Effector CD4-positive, alpha-beta T cell (primary cell): ENCODE data around the gene TMEM91.
A peak's percentile ranks its signal among the peaks of the same experiment; 100 is the strongest.
"Not testable (repeated sequence)": the region's sequence is repeated elsewhere in the genome, so short reads cannot be mapped to it uniquely, and the experiment has no call there.

ENCODE experiments used
- DNase-seq: peaks from one replicate; pipeline ENCODE4 v3.0.0-alpha.2; 2020

Gene TMEM91

DNA sequence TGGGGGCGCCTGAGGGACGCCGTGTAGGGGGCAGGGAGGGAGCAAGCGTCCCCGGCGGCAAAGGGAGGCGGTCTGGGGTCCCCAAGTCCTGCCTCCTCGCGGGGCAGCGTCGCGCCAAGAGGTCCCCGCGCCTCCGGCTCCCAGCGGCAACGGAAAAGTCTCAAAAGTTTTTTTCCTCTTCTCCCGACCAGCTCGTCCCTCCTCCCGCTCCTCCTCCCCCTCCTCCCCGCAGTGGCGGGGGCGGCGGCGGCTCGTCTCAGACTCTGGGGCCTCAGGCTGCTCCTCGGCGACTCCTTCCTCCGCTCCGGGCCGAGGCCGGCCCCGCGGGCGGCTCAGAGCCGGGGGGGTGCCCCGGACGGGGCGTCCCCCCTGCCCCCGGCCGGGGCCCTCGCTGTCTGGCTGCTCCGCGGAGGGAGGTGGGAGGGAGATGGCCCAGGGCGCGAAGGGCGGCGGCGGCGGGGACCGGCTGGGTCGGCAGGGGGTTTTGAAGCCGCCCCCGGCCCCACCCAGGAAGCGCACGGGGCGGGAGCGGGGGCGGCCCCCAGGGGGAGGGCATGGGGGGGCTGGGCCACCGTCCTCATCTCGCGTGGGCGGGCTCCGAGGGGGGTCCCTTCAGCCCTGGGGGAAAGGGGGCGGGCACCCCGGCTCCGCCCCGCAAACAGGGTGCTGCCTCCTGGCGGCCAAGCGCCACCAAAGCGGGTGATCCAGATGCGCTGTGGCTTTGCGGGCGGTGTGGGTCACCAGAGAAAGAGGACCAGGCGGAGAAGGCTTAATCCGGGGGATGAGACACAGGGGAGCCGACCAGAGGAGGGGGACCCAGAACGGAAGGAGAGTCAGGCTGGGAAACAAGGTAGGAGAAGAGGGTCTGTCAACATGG lies 22.6 kb upstream of the TMEM91 start, which contains the start of gene TGFB1:
Gene TGFB1 (minus strand): TSS at position 457 of the 877 bp plus-strand sequence. CDS start 878 bp downstream, outside the sequence.
- peak; percentile 94 for DNase-seq

DNA sequence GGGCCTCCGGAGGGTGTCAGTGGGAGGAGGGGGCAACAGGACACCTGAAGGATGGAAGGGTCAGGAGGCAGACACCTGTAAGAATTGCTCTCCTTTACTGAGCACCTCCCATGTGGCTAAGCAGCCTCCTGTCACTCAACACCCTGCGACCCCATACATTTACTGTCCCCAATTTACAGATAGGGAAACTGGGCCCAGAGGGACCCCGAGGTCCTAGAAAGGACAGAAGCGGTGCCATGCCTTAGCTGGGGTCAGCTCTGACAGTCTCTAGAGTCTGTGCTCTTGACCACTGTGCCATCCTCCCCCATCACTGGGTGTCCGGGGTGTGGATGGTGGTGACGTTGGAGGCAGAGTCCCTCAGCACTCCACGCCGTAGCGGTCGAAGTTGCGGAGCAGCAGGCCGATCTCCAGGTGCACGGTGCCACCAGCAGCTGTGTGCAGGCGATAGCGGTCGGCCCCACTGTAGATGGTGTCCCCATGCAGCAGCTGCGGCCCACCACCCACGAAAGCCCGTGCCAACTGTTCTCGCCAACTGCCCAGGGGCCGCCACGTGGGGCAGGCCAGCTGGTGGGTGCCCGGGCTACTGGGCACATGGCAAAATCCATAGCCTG lies 21.9 kb upstream of the TMEM91 start:
- DNase-seq = no peak

DNA sequence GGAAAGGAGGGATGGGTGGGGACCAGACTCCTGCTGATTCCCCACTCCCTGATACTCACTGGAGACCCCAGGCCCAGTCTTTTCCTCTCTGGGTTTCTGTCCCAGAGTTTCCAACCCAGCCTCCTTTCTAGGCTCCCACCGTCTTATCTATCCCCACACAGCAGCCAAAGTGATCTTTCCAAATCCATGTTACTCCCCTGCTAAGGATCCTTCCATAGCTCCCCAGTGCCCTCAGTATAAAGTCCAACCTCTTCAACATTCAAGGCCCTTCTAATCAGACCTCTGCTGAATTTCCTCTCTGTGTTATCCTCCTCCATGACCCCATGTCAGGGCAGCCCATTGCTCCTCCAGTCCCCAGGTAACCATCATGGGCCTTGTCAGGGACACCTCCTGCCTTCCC lies 21.3 kb upstream of the TMEM91 start:
- no peak for DNase-seq

DNA sequence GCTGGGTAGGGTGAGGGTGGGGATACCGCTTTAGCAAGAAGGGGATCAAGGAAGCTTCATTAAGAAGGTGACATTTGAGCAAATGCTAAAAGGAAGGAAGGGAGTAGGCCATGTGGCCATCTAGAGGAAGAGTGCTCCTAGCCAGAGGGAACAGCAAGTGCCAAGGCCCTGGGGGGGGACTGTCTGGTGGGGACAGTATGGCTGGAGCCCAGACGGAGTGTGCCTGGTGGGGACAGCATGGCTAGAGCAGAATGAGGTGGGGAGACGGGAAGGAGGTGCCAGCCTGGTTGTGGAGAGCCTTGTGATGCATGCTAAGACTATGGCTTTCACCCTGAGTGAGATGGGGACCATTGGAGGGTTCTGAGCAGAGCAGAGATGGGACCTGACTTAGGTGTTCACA lies 20.5 kb upstream of the TMEM91 start:
- DNase-seq = no peak

DNA sequence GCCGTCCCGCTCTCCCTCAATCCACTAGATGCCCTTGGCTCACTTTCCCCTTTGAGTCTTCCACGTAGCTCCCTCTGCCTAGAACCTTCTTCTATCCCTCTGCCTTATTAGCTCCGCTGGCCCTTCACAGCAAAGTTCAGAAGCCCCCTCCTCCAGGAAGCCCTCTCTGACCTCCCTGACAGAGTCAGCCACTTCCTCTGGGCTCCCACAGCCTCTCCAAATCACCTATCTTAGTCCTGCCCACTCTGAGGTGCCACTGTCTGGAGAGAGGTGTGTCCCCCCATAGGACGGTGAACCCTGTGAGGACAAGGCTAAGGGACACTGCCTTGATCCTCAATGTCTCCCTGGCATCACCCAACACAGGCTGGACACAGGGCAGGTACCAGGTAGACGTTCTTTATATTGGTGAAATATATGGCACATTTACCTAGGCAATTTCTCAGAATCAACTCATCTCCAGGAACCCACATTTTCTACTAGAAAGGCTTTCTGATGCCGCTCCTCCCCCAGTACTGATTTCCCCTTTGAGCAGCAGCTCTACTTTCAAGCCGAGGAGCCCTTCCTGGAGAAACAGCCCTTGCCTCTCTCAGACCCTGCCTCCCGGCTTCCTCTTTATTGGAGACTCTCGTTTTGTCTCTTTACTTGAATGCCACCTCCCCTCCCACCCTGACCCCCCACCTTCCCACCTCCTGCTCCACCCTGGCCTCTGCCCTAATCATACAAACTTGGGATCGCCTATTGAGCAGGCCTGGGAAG lies 19.2 kb upstream of the TMEM91 start:
- no peak for DNase-seq

DNA sequence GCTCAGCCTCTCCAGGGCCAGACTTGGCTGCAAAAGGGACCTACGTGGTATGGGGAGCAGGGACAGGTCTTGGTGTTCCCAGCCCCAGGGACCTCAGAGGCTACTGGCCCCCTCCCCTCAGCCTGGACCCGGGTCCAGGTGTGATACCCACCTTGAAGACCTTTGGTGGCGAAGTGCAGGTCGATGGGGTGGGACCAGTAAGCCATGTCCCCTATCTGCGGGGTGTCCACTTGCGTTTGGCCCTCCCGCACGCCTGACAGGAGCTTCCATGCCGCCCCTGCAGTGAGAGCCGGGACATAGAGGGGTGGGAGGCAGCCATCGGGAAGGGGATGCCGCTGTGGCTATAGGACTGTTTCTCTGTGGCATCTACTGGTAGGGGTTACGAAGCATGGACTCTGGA lies 18.6 kb upstream of the TMEM91 start:
- no peak for DNase-seq

DNA sequence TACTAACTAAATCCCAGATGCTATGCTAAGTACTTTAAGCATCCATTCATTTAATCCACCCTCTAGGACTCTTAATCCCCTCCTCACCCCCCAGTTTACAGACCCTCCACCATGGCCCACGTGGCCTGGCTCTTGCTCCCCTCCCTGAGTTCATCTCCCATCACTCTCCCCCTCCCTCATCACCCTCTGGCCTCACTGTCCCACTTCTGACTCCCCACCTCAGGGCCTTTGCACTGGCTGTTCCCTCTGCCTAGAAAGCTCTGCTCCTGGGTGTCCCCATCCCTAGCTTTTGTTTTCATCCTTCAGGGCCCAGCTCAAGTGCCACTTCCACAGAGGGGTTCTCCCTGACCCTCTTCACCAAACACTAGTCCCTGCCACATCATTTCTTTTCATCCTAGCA lies 16.6 kb upstream of the TMEM91 start:
- no peak for DNase-seq

DNA sequence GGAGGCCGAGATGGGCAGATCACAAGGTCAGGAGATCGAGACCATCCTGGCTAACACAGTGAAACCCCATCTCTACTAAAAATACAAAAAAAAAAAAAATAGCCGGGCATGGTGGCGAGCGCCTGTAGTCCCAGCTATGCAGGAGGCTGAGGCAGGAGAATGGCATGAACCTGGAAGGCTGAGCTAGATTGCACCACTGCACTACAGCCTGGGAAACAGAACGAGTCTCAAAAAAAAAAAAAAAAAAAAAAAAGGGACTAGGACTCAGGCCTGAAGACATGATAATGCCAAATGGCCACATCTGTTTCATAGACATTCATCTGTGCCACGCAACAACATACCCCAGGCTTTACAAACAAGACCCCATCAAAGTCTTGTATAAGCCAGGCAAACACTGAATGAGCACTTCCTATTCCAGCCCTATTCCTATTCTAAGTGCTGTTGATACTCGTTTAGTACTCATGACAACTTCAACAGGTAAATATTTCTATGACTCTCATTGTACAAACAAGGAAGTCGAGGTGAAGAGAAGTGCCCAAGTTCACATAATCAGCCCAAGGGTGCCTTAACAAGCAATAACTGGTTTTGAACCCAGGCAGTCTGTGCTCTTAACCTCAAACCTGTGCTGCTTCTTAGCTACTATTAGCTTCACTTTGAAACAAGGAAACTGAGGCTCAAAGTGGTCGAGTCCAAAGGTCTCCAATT lies 14.0 kb upstream of the TMEM91 start:
- DNase-seq = no peak

DNA sequence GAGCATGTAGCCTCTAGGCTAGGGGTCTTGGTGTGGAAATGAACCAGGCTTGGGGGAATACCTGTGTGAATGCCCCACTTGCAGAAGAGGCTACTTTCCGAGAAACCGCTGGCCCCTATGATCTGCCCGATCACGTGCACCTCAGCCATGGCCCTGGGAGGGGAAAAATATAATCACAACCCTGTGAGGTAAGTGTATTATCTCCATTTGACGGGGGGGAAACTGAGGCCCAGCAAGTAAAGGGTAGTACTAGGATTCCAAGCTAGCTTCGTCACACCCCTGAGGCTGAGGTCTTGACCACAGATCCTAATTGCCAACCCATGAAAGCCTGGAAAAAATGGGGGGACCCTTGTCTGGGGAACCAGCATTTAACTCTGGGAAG lies 13.0 kb upstream of the TMEM91 start:
- DNase-seq = no peak

DNA sequence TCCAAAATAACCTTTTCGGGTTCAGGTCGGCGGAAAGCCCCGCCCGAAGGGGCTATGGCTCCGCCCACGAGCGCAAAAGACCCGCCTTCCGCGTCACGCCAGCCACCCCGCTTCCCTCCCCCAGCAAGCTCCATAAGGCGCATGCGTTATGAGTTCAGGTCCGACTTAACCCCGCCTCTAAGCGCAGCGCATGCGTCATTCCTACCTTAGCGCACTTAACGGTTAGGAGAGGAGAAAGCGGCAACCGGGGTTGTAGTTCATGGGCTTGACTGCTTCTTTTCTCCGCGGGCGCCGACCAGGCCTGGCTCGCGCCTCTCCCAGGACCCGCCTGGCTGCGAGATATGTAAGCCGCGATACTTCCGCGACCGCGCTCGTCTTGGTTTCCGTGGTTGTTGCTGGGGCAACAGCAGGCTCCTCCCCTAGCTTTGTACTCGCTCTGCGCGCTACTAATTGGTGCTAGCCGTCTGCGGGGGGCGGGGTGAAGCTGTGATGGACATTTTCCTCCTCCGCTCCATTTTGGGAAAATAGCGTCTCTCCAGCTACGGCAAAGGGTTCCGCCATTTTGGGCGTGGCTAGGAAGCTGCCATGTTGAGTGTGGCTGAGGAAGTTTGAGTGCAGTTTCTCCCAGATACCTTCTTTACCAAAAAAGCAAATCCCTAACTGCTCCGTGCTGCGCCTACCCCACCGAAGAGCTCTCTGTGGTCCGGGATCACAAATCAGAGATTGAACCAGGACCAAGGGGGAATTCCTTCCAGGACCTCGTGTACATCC lies 12.4 kb upstream of the TMEM91 start, which contains the start of gene B9D2:
Gene B9D2 (minus strand): TSS at position 397 of the 771 bp plus-strand sequence. CDS start 630 bp downstream, outside the sequence.
- DNase-seq = peak; percentile 97

DNA sequence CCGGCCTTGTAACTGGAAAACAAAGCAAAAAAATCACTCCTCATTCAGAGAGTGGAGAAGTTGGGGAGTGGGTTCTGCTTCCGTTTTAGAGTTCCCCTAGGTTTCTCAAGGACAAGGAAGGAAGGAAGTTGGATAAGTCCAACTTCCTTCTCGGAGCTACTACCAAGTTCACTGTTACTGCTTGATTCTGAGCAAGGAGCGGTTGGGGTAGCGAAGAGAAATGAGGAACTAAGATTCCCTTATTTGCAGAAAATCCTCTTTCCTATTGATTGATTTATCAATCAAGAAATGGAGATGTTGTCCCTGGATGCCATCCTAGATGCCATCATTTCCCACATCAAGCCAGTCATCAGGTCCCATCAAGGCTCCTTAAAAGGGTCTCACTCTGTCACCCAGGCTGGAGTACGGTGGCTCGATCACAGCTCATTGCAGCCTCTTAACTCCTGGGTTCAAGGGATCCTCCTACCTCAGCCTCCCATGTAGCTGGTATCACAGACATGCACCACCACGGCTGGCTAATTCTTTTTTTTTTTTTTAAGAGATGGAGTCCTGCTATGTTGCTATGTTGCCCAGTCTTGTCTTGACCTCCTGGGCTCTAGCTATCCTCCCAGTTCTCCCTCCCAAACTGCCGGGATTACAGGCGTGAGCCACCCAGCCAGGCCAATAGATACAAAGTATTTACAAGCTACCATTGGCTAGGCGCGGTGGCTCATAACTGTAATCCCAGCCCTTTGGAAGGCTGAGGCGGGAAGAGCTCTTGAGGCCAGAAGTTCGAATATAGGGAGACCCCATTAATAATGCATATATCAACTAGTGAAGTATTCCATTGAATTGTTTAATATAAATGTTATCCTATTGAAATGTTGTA lies 11.6 kb upstream of the TMEM91 start:
- no peak for DNase-seq

DNA sequence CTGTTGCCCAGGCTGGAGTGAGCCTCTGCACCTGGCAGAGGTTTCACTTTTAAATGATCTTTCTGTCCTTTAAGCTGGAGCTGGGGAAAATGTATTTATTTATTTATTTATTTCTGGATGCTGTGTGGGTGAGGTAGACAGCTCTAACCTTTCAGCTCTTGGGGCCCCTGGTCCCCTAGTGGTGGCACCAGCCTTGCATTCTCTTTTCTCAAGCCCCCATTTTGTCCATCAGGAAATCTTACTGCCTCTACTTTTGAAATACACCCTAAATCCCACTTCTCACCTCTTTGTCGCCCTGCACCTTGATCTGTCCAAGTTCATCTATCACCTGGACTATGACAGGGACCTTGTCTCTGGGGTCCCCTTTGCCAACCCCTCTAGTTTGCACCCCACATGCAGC lies 10.2 kb upstream of the TMEM91 start:
- no peak for DNase-seq

DNA sequence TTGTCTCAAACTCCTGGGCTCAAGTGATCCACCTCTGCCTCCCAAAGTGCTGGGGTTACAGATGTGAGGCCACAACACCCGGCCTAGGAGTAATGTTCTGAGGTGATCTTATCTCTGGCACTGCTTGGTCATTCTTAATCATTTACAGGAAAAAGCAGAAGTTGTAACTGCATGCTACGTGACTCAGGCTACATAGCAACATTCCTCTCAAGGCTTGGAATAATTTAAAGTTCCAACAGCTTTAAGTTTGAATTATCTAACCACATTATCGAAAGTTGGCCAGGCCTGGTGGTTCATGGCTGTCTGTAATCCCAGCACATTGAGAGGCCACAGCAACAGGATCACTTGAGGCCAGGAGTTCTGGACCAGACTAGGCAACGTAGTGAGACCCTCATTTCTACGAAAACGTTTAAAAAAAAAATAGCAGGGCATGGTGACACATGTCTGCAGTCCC lies 8.5 kb upstream of the TMEM91 start:
- DNase-seq = no peak

DNA sequence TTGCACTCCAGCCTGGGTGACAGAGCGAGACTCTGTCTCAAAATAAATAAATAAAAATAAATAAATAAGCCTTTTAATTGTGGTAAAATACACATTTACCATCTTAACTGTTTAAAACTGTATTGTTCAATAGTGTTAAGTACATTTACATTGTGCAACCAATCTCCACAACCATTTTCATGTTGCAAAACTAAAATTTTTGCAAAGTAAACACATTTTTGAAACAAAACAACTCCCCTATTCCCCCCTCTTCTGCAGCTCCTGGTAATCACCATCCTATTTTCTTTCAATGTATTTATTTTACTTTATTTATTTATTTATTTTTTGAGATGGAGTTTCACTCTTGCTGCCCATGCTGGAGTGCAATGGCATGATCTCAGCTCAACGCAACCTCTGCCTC lies 6.6 kb upstream of the TMEM91 start:
- no peak for DNase-seq

DNA sequence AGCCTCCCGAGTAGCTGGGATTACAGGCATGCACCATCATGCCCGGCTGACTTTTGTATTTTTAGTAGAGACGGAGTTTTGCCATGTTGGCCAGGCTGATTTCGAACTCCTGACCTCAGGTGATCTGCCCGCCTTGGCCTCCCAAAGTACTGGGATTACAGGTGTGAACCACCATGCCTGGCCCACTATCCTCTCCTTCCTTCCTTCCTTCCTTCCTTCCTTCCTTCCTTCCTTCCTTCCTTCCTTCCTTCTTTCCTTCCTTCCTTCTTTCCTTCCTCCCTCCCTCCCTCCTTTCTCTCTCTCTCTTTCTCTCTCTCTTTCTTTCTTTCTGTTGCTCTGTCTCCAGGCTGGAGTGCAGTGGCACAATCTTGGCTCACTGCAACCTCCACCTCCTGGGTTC lies 5.2 kb upstream of the TMEM91 start:
- DNase-seq = not testable (repeated sequence)

DNA sequence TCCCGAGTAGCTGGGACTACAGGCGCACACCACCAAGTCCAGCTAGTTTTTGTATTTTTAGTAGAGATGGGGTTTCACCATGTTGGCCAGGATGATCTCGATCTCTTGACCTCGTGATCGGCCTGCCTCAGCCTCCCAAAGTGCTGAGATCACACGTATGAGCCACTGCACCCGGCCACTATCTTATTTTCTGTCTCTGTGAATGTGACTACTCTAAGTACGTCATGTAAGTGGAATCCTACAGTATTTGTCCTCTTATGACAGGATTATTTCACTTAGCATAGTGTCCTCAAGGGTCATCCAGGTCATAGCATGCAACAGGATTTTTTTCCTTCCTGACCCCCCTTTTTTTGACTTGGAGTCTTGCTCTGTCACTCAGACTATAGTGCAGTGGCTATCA lies 4.8 kb upstream of the TMEM91 start:
- no peak for DNase-seq

DNA sequence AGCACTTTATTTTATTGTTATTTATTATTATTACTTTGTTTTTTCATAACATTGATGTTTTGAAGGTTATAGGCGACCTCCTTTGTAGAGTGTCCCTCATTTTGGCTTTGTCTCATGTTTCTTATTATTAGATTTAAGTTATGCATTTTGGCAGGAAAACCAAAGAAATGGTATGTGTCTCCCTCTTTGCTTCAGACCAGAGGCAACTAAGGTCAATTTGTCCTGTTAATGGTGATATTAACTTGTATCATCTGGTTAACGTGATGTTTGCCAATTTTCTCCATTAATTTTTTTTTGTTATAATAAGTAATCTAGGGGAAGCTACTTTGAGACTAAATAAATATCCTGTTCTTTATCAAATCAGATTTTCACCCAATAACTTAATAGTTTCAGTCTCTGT lies 3.8 kb upstream of the TMEM91 start:
- DNase-seq = no peak

DNA sequence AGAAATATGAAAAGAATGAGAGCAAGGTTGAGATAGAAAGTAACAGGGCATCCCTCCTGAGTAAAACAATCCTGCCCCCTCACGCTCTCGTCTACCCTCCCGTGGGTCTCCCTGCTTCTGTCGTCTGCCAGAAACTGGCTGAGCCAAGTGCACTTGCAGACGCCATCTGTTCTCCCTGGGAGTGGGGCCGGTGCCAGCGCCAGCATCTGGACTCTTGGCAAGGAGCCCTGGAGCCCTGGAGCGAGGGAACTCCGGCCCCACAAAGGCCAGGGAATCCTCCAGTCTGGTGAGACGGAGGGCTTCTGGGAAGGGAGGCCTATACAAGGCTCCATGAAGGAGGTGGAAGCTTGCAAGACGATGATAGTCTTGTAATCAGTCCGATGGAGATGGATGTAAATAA lies 2.3 kb upstream of the TMEM91 start:
- DNase-seq = no peak

DNA sequence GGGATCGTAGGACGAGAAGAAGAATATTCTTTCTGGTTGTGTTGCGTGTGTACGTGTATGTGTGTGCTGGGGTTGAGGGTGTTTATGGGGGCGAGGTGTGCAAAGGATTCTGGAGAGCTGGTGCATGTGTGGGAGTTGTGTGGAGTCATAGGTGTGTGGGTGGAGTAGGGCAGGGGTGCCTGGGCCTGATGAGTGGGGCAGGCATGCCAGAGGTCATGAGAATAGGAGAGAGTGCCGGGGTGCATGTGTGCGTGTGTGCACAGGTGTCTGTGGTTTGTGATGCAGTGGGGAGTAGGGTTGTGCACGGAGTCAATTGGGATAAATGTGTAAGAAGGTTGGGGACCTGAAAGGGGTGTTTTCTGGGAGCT lies 649 bp downstream of the TMEM91 start:
- no peak for DNase-seq

DNA sequence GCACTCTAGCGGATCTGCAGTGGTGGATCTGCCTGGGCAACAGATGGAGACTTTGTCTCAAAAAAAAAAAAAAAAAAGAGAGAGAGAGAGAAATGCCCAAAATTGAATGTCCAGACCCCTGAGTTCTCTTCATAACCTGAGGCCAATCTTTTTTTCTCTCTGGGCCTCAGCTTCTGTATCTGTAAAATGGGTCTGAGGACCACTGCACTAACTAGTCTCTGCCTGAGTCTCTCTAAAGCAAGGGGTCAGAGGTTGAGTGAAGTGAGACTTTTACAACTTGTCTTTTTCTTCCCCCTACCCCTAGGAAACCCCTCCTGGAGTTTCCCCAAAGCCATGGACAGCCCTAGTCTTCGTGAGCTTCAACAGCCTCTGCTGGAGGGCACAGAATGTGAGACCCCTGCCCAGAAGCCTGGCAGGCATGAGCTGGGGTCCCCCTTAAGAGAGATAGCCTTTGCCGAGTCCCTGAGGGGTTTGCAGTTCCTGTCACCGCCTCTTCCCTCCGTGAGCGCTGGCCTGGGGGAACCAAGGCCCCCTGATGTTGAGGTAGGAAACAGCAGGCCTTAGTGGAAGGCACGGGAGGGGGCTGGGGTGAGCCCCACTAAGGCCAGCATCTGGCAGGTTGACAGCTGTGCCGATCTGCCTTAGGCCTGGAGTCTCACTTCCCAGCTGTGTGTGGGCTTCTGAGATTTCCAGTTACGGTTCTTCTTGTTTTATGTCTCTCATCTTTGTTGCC lies 1.8 kb downstream of the TMEM91 start:
- DNase-seq = no peak
